Measurements from ENCODE around the gene LCTL. TPM values are rescaled to one million over a fixed set of nuclear protein-coding genes. Genes with fewer than 3 reads are reported as not detected.

LCTL gene
- total RNA-seq, 1 donor from 2014 or later = 12.8 TPM

DNA sequence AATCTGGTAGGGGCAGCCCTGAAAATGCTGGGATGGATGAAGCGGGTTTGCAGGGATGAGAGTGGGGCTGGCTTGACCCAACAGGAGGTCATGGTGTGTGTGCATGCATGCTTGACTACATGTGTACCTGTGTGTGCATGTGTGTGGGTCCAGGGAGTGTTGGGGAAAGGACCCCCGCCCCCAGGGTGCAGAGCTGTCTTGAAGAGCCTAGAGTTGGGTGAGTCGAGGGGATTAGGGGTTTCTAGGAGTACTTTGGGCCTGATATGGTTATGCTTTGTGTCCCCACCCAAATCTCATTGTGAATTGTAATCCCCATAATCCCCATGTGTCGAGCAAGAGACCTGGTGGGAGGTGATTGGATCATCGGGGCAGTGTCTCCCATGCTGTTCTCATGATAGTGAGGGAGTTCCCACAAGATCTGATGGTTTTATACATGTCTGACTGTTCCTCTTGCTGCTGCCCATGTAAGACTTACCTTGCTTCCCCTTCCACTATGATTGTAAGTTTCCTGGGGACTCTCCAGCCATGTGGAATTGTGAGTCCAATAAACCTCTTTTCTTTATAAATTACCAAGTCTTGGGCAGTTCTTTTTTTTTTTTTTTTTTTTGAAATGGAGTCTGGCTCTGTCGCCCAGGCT is 5.2 kb upstream of the LCTL start:
- Histone ChIP-seq H4K20me1 (ENCODE audit: insufficient read depth, low read length) (no peaks in the 10 kb centered on the region), H3K4me2 (ENCODE audit: low read length) (no peak overlapping the region), H3K4me3 (ENCODE audit: insufficient read depth, low read depth, low read length) (no peak overlapping the region), H3K9ac (ENCODE audit: low read length) (no peak overlapping the region), H3K36me3 (ENCODE audit: insufficient read depth, low read length) (no peaks in the 10 kb centered on the region), H3K9me3 (ENCODE audit: insufficient read depth, low read depth, low read length) (no peaks in the 10 kb centered on the region), H3K27me3 (ENCODE audit: insufficient read depth, low read length) (no peaks in the 10 kb centered on the region), H3K79me2 (ENCODE audit: insufficient read depth, low read length) (no peaks in the 10 kb centered on the region), H2AFZ (ENCODE audit: low read depth, low read length) (no peak overlapping the region), H3K27ac (ENCODE audit: low read depth, low read length) (no peak overlapping the region), H3K4me1 (ENCODE audit: insufficient read depth, low read length) (peaks cover 10% of the 10 kb centered on the region)
- H3K4me1 Mint-ChIP-seq (ENCODE audit: low read depth, unreplicated experiment) = peaks cover 11% of the 10 kb centered on the region
- H3K36me3 Mint-ChIP-seq (ENCODE audit: low read depth, unreplicated experiment) = no peaks in the 10 kb centered on the region
- DNase-seq (ENCODE audit: low read depth) = no peak
- TF ChIP-seq CTCF (IDR thresholded peaks at IDR 0.05; ENCODE audit: insufficient read depth, low read depth, low read length) = no peak
- no peak for TF ChIP-seq EZH2 (IDR thresholded peaks at IDR 0.05; ENCODE audit: insufficient read depth, low read length)
- no peaks in the 10 kb centered on the region for H3K9me3 Mint-ChIP-seq (ENCODE audit: unreplicated experiment)
- H3K27me3 Mint-ChIP-seq (ENCODE audit: low read depth, unreplicated experiment) = peaks cover 7% of the 10 kb centered on the region
- FAIRE-seq = no peak
- H3K4me3 Mint-ChIP-seq (ENCODE audit: unreplicated experiment) = no peak overlapping the region
- no peak overlapping the region for H3K27ac Mint-ChIP-seq (ENCODE audit: unreplicated experiment)

DNA sequence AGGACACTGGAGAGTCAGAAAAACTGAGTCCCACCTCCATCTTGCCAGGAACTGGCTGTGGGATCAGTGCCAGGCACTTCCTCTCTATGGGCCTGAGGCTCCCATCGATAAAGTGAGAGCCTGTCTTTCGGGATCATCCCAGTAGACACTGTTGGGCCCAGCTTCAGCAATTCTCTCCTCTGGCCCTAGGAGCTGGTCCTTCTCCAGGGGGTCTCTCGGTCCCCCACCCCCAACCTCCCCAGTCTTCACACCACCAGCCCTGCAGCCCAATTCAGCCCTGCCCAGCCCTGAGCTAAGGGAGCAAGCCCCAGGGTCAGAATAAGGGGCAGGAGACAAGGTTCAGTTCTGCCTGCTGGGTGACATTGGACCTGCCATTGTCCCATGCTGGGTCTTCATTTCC is 4.5 kb upstream of the LCTL start:
- no peaks in the 10 kb centered on the region for H3K27me3 ChIP-seq (ENCODE audit: insufficient read depth, low read length)
- H3K4me2 ChIP-seq (ENCODE audit: low read length) = no peak overlapping the region
- H3K9me3 ChIP-seq (ENCODE audit: insufficient read depth, low read depth, low read length) = no peaks in the 10 kb centered on the region
- H3K27ac ChIP-seq (ENCODE audit: low read depth, low read length) = no peak overlapping the region
- Mint-ChIP-seq H3K27ac (ENCODE audit: unreplicated experiment) (no peak overlapping the region), H3K27me3 (ENCODE audit: low read depth, unreplicated experiment) (peaks cover 6% of the 10 kb centered on the region), H3K4me1 (ENCODE audit: low read depth, unreplicated experiment) (peaks cover 16% of the 10 kb centered on the region), H3K36me3 (ENCODE audit: low read depth, unreplicated experiment) (no peaks in the 10 kb centered on the region), H3K4me3 (ENCODE audit: unreplicated experiment) (no peak overlapping the region), H3K9me3 (ENCODE audit: unreplicated experiment) (no peaks in the 10 kb centered on the region)
- H3K9ac ChIP-seq (ENCODE audit: low read length) = no peak overlapping the region
- H3K36me3 ChIP-seq (ENCODE audit: insufficient read depth, low read length) = no peaks in the 10 kb centered on the region
- H3K79me2 ChIP-seq (ENCODE audit: insufficient read depth, low read length) = no peaks in the 10 kb centered on the region
- H4K20me1 ChIP-seq (ENCODE audit: insufficient read depth, low read length) = no peaks in the 10 kb centered on the region
- H3K4me1 ChIP-seq (ENCODE audit: insufficient read depth, low read length) = peaks cover 16% of the 10 kb centered on the region
- no peak for DNase-seq (ENCODE audit: low read depth)
- no peak overlapping the region for H3K4me3 ChIP-seq (ENCODE audit: insufficient read depth, low read depth, low read length)
- TF ChIP-seq CTCF (IDR thresholded peaks at IDR 0.05; ENCODE audit: insufficient read depth, low read depth, low read length) (no peak), EZH2 (IDR thresholded peaks at IDR 0.05; ENCODE audit: insufficient read depth, low read length) (no peak)
- no peak overlapping the region for H2AFZ ChIP-seq (ENCODE audit: low read depth, low read length)
- no peak for FAIRE-seq

DNA sequence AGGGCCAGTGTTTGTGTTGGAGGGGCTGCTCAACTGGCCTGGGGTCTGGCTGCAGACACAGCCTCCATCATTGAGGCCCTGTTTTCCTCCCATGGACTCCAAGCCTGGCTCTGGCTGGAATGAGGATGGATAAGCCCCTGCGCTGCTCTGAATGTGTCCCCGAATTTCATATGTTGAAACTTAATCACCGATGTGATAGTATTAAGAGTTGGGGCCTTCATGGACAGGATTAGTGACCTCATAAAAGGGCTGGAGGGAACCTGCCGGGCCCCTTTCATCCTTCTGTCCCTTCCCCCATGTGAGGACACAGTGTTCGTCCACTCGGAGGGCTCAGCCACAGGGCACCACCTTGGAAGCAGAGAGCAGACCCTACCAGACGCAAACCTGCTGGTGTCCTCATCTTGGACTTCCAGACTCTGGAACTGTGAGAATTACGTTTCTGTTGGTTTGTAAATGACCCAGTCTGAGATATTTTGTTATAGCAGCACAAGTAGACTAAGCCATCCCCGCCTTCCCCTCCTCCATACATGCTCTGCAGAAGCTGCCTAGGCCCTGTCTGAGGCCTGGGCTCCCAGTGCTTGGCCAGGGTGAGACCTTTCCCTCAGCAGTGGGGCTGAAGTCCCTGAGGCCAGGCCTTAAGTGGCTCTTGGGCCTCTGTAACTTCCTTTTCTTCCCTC is 3.8 kb upstream of the LCTL start:
- Histone ChIP-seq H3K27me3 (ENCODE audit: insufficient read depth, low read length) (no peaks in the 10 kb centered on the region), H3K27ac (ENCODE audit: low read depth, low read length) (no peak overlapping the region), H3K4me2 (ENCODE audit: low read length) (no peak overlapping the region), H3K36me3 (ENCODE audit: insufficient read depth, low read length) (no peaks in the 10 kb centered on the region), H2AFZ (ENCODE audit: low read depth, low read length) (no peak overlapping the region), H3K4me1 (ENCODE audit: insufficient read depth, low read length) (peaks cover 20% of the 10 kb centered on the region), H4K20me1 (ENCODE audit: insufficient read depth, low read length) (no peaks in the 10 kb centered on the region), H3K4me3 (ENCODE audit: insufficient read depth, low read depth, low read length) (no peak overlapping the region), H3K79me2 (ENCODE audit: insufficient read depth, low read length) (no peaks in the 10 kb centered on the region), H3K9ac (ENCODE audit: low read length) (no peak overlapping the region), H3K9me3 (ENCODE audit: insufficient read depth, low read depth, low read length) (no peaks in the 10 kb centered on the region)
- no peaks in the 10 kb centered on the region for H3K36me3 Mint-ChIP-seq (ENCODE audit: low read depth, unreplicated experiment)
- no peak overlapping the region for H3K4me3 Mint-ChIP-seq (ENCODE audit: unreplicated experiment)
- H3K27me3 Mint-ChIP-seq (ENCODE audit: low read depth, unreplicated experiment) = no peaks in the 10 kb centered on the region
- FAIRE-seq (no peak), DNase-seq (ENCODE audit: low read depth) (no peak)
- TF ChIP-seq CTCF (IDR thresholded peaks at IDR 0.05; ENCODE audit: insufficient read depth, low read depth, low read length) (no peak), EZH2 (IDR thresholded peaks at IDR 0.05; ENCODE audit: insufficient read depth, low read length) (no peak)
- H3K4me1 Mint-ChIP-seq (ENCODE audit: low read depth, unreplicated experiment) = peaks cover 20% of the 10 kb centered on the region
- peak overlapping the region; percentile 26 for H3K27ac Mint-ChIP-seq (ENCODE audit: unreplicated experiment)
- H3K9me3 Mint-ChIP-seq (ENCODE audit: unreplicated experiment) = no peaks in the 10 kb centered on the region
